ENCODE measurements around the gene DOCK8. TPM values are rescaled to one million over a fixed set of nuclear protein-coding genes. Genes with fewer than 3 reads are reported as not detected.

Gene DOCK8
- total RNA-seq, 2 donors from 2014 or later = 24.6 to 35.5 TPM

DNA sequence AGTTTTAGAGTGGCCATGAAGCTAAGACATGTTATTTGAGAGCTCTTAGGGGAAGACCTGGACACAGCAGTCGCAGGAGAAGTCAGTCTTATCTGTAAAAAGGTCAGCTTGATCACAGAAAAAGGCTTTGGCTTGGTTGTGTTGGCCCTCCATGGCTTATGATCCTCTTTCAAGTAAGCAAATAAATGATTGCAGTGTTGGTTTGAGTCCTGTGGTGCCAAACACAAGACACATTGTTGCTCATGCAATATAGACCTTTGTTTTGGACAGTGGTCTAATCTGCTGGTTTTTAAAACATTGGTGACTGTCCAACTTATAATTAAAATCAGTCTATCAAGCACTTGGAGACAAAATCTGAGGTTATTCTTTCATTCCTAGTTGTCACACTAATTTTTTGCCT is 54.0 kb downstream of the DOCK8 start:
- Histone ChIP-seq H3K27me3 (replicated peaks; ENCODE audit: insufficient read depth) (no peaks in the 10 kb centered on the region), H3K4me3 (no peak overlapping the region), H3K9me3 (no peaks in the 10 kb centered on the region), H3K36me3 (no peaks in the 10 kb centered on the region), H3K27ac (no peak overlapping the region), H3K4me1 (replicated peaks) (no peaks in the 10 kb centered on the region)
- TF ChIP-seq POLR2A (IDR thresholded peaks at IDR 0.05) (no peak), POLR2AphosphoS5 (IDR thresholded peaks at IDR 0.05) (no peak)
- TF ChIP-seq, protein P1, sequence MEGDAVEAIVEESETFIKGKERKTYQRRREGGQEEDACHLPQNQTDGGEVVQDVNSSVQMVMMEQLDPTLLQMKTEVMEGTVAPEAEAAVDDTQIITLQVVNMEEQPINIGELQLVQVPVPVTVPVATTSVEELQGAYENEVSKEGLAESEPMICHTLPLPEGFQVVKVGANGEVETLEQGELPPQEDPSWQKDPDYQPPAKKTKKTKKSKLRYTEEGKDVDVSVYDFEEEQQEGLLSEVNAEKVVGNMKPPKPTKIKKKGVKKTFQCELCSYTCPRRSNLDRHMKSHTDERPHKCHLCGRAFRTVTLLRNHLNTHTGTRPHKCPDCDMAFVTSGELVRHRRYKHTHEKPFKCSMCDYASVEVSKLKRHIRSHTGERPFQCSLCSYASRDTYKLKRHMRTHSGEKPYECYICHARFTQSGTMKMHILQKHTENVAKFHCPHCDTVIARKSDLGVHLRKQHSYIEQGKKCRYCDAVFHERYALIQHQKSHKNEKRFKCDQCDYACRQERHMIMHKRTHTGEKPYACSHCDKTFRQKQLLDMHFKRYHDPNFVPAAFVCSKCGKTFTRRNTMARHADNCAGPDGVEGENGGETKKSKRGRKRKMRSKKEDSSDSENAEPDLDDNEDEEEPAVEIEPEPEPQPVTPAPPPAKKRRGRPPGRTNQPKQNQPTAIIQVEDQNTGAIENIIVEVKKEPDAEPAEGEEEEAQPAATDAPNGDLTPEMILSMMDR (IDR thresholded peaks at IDR 0.05) = no peak
- intact Hi-C loops (cut with DNase I) = no loop called here
- DNase-seq (ENCODE audit: low spot score) = no peak
- WGBS = 75% methylated on average over 1 of the region's 1 CpG

DNA sequence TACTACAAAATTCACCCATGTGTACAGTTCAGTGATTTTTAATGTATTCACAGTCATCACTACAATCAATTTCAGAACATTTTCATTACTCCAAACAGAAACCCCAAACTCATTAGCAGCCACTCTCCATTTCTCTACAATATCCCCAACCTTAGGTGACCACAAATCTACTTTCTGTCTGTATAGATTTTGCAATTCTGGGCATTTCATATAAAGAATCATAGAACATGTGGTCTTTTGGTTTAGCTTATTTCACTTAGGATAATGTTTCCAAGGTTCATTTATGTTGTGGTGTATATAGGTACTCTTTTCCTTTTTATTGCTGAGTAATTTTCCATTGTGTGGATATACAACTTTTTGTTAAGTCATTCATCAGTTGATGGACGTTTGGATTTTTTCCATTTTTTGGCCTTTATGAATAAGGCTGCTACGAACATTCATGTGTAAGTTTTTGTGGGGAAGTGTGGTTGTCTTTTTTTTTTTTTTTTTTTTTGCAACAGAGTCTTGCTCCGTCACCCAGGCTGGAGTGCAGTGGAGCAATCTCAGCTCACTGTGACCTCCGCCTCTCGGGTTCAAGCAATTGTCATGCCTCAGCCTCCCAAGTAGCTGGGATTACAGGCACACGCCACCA is 54.5 kb downstream of the DOCK8 start:
- H3K36me3 ChIP-seq = no peaks in the 10 kb centered on the region
- intact Hi-C loops (cut with DNase I) = no loop called here
- whole genome bisulfite sequencing = 94% methylated on average over 6 of the region's 6 CpGs
- H3K4me3 ChIP-seq = no peak overlapping the region
- no peaks in the 10 kb centered on the region for H3K27me3 ChIP-seq (replicated peaks; ENCODE audit: insufficient read depth)
- no peak for DNase-seq (ENCODE audit: low spot score)
- no peaks in the 10 kb centered on the region for H3K9me3 ChIP-seq
- TF ChIP-seq, protein P1 (IDR thresholded peaks at IDR 0.05) = no peak
- TF ChIP-seq POLR2AphosphoS5 (IDR thresholded peaks at IDR 0.05) (no peak), POLR2A (IDR thresholded peaks at IDR 0.05) (no peak)
- H3K27ac ChIP-seq = no peak overlapping the region
- no peaks in the 10 kb centered on the region for H3K4me1 ChIP-seq (replicated peaks)

DNA sequence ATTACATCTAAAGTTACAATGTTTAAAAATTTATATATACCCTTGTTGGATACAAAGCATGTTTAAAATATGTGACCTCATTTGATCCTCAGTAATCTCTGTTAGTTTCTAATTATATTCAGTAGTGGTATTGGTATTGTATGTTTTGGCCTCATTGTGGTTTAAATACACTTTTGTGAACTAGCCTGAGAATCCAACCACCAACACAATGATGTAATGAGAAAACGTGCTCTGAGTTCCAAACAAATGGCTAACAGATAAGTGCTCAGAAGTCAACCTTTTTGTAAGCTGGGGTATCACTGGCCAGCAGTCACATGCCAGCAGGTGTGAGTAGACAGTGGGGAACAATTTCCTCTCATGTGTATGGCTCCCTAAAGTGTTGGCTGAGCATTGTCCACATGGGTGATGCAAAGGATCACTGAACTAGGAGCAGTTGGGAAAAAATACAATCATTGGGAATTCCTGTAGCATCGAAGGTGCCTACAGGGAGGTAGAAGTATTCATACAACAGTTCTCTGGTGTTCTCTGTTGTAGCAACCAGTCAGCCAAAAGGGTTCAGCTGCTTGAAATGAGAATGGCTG is 56.1 kb downstream of the DOCK8 start:
- Histone ChIP-seq H3K4me3 (no peak overlapping the region), H3K9me3 (no peaks in the 10 kb centered on the region), H3K4me1 (replicated peaks) (no peaks in the 10 kb centered on the region), H3K27ac (no peak overlapping the region), H3K36me3 (no peaks in the 10 kb centered on the region), H3K27me3 (replicated peaks; ENCODE audit: insufficient read depth) (no peaks in the 10 kb centered on the region)
- no peak for DNase-seq (ENCODE audit: low spot score)
- WGBS = 86% methylated on average over 2 of the region's 2 CpGs
- TF ChIP-seq, protein P1 (IDR thresholded peaks at IDR 0.05) = no peak
- no peak for TF ChIP-seq POLR2A (IDR thresholded peaks at IDR 0.05)
- TF ChIP-seq POLR2AphosphoS5 (IDR thresholded peaks at IDR 0.05) = no peak
- intact Hi-C loops (cut with DNase I) = no loop called here

DNA sequence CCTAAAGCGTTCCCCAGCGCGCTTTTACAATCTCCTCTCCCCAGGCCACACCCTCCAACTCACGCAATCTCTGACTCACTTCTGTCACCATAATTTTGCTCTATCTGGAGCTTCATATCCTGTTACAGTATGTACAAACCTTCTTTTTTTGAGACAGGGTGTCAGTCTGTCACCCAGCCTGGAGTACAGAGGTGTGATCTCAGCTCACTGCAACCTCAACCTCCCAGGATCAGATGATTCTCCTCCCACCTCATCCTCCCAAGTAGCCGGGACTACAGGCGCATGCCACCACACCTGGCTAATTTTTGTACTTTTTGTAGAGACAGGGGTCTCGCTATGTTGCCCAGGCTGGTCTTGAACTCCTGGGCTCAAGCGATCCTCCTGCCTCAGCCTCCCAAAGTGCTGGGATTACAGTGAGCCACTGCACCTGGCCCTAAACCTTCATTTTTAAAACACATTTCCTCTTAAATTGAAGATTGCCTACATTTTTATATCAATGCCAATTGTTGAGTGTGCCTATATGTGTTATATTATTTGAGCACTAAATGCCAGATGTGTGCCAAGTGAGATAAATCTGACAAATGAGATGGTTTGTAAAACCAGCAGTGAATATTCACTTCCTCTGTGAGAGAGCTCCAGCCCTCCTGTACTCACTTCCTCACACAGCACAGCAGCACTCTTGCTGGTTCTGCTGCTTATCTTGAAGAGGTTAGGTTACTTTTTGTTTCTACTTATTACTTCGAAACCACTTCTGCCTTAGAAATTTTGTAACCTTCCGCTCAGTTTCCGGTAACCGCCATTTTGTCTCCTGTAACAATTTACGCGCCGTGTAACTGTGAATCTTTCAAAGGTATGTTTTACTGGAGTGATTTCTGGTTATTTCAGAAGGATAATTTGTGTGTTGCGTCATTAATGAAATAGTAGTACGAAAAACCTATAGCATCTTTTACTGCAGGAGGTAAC is 57.9 kb downstream of the DOCK8 start:
- TF ChIP-seq POLR2A (IDR thresholded peaks at IDR 0.05) (no peak), POLR2AphosphoS5 (IDR thresholded peaks at IDR 0.05) (no peak)
- TF ChIP-seq, protein P1 (IDR thresholded peaks at IDR 0.05) = no peak
- WGBS = 80% methylated on average over 17 of the region's 17 CpGs
- no peaks in the 10 kb centered on the region for H3K27me3 ChIP-seq (replicated peaks; ENCODE audit: insufficient read depth)
- DNase-seq (ENCODE audit: low spot score) = no peak
- intact Hi-C loops (cut with DNase I) = no loop called here
- no peak overlapping the region for H3K27ac ChIP-seq
- H3K9me3 ChIP-seq = no peaks in the 10 kb centered on the region
- H3K36me3 ChIP-seq = no peaks in the 10 kb centered on the region
- no peak overlapping the region for H3K4me3 ChIP-seq
- no peaks in the 10 kb centered on the region for H3K4me1 ChIP-seq (replicated peaks)
